GM18520 (cell line): Measurements from ENCODE around the gene SRPK2.
"Not testable (repeated sequence)": the region's sequence is repeated elsewhere in the genome, so short reads cannot be mapped to it uniquely, and the experiment has no call there.

ENCODE experiments used
- ATAC-seq: cut with Tn5 transposase; IDR thresholded peaks from one replicate; pipeline ENCODE4 v1.9.1; 2021; ENCODE audit not compliant: unreplicated experiment

SRPK2 gene

DNA sequence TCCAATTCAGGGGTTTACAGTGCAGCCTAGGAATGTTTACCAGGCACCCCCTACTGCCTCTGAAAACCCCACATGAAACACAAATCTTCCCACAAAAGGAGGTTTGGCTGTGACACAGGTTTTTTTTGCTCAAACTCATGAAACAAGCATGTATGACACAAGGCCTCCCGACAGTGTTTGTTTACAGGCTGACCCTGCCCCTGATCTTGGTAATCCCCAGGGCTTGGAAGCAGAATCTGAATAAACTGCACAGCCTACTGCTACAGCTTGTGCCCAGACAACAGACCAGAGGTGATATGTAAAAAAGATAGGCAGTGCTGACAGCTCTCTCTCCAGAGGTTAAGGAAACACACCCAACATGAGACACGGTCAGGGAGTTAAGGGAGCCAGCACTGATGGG is 190.5 kb downstream of the SRPK2 start:
- no peak for ATAC-seq

DNA sequence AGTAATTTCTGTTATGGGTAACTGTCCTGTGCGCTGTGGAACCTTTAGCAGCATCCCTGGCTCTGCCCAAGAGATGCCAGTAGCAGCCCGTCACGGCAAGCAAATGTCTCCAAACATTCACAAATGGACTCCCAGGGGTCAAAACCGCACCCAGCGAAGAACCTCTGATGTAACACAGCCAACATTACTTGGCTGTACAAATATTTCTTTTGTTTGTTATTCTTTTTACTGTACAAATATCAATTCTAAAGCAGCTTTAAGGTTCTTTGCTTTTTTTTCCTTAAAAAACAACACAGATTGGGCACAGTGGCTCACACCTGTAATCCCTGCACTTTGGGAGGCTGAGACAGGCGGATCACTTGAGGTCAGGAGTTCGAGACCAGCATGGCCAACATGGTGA is 192.2 kb downstream of the SRPK2 start:
- no peak for ATAC-seq

DNA sequence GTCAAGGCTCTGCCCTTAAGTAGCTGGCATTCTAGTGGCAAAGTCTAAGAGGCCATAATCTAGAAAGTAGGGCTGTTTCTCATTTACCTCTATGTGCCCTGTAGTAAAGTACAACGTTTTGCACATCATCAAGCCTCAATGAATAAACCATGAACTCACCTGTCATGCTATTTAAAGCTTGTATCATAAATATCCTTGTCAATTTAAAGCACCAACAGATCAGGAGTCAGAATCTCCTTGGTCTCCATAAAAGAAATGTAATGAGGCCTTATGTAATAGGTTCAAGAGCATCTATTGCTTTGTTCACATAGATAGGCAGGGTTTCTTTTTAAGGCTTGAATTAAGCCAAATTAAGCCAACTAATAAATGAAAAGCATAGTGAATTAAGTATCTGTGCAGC is 192.8 kb downstream of the SRPK2 start:
- ATAC-seq, result no peak

DNA sequence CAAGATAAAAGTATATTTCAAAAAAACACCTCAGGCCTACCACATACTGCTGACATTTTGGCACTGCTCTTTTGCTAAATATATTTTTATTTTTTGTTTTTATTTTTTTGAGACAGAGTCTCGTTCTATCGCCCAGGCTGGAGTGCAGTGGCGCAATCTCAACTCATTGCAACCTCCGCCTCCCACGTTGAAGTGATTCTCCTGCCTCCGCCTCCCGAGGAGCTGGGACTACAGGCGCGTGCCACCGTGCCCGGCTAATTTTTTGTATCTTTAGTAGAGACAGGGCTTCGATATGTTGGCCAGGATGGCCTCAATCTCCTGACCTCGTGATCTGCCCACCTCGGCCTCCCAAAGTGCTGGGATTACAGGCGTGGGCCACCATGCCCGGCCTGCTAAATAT is 193.8 kb downstream of the SRPK2 start:
- ATAC-seq, result not testable (repeated sequence)

DNA sequence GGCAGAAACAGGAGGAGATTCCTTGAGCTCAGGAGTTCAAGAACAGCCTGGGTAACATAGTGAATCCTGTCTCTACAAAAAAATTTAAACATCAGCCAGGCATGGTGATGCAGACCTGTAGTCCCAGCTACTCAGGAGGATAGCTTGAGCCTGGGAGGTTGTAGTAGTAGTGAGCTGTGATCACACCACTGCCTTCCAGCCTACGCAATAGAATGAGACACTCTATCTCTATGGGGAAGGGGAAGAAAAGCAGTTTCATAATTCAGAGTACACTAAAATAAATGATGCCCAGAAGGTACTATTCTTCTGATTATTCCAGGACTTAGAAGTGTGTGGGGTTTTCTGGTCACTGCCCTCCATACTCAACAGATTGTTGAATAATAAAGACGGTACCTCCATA is 197.4 kb downstream of the SRPK2 start:
- no peak for ATAC-seq

DNA sequence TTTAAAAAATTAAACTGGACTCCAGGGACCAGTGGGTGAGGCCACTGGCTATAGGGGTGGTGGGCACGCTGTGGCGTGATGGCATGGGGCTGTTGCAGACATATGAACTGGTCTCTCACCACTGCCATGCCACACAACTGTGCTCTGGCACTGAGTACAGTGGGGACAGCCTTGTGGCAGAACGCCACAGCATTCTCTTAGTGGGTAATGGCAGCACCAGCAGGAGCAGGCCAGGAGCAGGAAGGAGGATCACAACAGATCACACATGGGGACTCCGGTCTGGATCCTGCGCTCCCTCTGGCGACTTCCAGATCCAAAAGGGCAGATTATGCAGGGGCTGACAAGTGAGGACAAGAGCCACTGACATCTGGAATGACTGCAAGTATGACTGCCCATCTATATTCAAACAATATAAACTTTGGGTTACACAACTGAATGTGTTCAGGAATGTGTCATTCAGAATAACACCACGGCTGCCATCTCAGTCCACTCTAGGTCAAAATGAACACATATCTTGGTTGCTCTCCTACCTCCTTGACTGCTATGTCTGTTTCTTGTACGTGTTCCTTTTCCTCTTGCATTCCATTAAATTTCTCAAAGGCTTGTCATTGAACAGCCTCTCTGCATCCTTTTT is 198.7 kb downstream of the SRPK2 start:
- ATAC-seq, result no peak

DNA sequence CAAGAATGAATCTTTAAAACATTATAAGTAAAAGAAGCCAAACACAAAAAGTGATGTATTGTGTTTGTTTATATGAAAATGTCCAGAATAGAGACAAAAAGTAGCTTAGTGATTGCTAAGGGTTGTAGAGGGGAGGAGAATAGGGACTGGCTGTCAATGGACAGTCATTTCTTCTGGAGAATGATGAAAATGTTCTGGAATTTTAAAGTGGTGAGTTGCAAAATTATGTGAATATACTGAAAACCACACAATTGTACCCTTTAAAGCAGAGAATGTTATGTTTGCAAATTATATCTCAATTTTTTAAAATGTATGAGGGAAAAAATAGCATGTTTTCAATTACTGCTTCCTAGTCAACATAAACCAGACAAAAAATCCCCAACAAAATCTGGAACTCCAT is 200.5 kb downstream of the SRPK2 start:
- no peak for ATAC-seq

DNA sequence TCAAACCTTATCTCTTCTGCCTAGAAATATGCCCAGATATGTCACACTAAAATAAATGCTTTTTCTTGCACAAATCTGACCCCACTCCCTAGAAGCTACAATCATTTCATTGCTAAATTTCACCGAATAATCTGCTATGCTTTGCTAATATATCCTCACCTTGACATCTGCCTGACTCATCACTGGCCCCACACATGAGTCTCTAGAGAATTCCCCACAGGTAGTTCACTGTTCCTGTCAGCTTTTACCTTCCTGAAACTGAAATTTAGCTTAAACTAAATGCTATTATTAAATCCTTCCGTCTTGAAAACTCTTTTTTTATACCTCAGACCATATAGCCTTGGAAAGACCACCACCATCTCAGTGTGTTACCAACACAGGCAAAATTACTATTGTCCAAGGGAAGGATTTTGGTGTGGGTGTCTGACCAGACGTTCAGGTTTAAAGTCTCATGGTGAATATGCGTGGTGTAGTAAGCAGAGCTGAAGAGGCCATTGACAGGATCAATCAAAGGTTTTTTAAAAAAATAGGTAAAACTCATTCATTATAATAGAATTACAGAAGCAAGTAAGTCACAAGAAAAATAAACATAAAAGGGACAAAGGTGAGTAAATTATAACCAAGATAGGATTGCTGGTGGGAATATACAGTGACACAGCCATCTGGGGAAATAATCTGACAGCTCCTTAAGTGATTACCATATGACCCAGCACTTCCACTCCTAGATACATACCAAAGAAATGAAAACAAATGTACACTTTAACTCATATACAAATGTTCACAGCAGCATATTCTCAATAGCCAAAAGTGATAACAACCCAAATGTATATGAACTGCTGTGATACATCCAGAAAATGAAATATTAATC is 201.2 kb downstream of the SRPK2 start:
- ATAC-seq, result no peak

DNA sequence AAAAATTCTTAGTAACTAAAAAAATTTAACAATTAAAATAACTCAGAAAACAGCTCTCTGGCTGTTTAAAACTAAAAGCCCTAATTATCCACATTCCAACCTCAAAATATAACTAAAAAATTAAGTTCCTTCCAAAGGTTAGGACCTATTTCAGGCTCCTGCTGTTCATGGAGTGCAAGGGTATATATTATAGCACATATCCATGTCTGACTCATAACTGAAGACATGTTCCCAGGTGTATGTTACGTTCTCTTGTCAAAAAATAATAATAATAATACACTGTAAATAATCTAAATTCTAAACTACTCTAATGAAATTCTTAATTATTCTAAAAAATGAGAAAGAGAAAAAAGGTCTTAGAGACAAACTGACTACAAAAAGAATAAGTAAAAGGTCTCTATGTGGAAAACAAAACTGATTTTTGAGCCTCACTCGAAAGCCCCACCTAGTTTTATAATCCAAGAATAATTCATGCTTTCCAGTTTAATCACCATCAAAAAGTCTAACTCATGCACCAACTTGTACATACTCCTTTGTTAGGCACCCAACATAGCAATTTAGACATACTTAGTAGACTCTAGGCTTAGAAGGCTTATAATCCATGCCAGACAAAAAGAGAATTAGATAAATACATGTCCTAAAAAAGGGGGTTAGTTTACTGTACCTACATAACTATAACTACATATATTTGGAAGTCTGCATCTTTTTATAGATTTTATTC is 203.3 kb downstream of the SRPK2 start:
- no peak for ATAC-seq

DNA sequence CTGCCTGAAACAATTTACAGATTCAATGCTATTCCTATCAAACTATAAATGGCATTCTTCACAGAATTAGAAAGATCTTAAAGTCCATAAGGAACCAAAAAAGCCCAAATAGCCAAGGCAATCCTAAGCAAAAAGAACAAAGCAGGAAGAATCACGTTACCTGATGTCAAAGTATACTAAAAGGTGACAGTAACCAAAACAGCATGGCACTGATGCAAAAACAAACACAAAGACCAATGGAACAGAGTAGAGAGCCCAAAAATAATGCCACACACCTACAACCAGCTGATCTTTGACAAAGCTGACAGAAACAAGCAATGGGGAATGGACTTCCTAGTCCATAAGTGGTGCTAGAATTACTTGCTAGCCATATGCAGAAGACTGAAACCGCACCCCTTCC is 208.7 kb downstream of the SRPK2 start:
- no peak for ATAC-seq

DNA sequence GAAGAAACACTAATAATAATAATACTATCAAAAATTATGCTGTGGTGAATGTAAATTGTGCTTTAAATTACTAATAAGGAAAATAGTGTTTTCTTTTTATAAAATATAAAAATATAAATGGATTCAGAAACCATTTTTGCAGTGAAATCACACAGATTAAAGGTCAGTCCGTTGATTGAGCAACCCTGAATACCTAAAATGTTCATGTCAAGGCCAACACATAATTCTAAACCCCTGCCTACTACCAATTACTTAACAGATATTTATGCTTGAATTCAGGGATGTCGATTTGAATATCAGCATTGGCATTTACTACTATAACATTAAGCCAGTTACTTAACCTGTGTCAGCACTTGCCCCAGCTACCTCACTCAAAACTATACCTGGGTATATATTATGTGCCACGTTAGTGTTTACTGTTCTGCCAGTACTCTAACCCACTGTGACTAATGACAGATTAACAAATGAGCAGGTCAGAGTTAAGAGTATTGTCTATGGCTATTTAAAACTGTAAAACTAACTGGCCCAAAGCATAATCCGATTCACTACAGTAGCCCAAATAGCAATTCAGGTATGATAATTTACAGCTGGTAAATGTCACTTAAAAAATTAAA is 209.7 kb downstream of the SRPK2 start:
- no peak for ATAC-seq

DNA sequence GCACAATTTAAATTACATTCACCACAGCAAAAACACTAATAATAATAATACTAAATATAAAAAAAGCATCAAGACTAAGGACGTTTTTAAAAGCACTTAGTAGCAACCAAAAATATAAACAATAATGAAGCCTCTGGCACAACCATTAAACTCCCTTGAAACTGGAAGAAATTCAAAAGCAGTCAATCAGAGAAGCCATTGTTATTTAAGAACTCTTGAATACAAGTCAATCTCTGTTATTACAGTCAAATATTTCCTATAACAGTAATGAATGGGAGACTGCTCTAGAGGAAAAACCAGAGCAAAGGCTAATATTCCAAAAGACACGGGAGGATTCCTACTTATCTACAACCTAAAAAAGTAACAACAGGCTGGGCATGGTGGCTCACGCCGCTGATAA is 210.5 kb downstream of the SRPK2 start:
- no peak for ATAC-seq

DNA sequence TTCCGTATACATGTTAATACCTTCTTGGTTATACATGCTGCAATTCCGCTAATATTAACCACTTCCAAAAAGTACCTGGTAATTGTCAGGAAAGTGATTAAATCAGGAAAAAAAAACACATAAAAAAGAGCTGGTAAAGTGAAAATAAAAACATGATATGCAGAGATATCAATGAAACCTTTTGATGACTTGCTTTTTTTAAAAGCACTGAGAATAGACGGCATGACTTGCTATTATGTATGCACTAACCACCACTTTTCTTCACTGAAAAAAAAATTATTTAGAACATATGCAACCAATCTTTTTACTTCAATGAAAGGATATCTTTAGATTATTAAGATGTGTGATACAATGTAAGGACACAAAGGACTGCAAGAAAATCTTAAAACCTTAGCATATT is 211.7 kb downstream of the SRPK2 start:
- no peak for ATAC-seq

DNA sequence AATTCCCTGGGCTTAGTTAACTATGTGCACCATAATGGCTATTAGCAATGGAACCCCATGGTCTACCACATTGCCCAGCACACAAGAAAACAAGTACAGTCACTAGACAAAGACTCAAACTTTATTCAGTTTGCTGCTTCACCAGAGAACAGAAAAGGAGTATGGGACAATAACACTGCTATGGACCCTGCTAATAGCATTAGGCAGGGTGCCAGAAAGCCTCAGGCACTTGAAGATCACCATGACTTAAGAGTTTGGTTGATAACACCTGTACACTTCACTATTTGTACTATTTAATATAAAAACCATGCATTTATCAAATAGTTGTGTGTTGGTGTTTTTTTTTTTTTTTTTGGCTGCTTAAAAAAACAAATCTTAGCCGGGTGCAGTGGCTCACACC is 215.1 kb downstream of the SRPK2 start:
- ATAC-seq, result no peak

DNA sequence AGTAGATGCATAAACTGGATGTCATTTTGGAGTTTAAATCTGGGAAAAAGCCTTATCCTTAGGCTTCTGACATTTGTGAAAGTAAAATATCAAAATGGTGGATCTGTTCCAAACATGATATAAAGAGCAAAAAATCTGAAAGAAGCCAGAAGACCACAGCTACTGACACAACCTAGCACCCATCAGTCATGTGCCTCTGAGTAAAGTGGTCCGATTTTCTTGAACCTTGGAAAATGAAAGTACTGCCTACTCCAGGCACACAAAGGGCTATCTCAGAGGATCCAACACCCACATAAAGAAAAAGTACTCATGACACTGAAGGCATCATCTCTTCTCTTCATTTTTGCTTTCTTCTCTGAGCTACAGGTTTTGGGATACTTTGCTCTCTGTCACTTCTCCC is 224.0 kb downstream of the SRPK2 start:
- ATAC-seq, result no peak

DNA sequence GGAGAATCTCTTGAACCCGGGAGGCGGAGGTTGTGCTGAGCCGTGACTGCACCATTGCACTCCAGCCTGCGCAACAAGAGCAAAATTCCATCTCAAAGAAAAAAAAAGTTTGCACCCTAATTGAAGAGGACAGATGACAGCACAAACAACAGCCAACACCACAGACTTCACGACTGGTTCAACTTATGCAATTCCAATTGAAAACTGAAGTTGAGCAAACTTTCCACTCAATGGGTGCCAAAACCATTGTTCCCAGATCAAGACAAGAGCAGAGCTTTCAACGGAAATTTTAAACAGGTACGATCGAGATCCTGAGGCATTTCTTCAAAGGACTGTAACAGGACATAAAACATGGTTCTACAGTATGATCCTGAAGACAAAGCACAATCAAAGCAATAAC is 225.0 kb downstream of the SRPK2 start:
- no peak for ATAC-seq

DNA sequence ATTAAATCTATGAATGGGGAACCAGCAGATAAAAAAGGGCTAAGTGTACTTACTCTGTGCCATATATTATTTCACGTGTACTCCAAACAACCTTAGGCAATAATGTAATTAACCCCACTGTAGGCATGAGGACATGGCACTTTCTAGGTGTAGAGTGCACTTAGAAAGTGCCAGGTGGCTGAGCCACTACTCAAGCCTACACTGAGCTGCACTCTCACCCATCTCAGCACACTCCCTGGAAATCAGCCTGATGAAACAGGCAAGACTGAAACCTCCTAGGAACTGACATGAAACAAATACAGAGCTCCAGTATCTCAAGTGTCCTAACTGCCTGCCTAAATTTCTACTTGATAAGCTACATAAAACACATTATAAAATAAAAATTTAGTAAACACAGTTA is 227.4 kb downstream of the SRPK2 start:
- ATAC-seq, result no peak

DNA sequence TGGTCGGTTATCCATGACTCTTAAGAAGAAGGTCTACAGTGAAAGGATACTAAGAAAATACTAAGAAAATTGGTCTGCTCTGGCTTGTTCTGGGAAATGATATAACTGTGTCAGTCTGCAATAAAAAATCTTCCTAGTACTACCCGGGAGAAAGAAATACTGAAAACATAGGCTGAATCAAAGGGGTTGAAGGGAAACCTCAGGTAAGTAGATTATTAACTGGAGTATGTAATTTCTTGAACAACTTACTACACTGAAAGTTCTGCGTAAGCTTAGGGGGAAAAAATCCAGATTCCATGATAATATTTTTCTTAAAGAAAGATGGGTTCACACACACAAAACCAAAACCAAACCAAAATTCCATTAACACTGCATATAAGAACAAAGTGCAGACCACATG is 231.4 kb downstream of the SRPK2 start:
- ATAC-seq, result no peak

DNA sequence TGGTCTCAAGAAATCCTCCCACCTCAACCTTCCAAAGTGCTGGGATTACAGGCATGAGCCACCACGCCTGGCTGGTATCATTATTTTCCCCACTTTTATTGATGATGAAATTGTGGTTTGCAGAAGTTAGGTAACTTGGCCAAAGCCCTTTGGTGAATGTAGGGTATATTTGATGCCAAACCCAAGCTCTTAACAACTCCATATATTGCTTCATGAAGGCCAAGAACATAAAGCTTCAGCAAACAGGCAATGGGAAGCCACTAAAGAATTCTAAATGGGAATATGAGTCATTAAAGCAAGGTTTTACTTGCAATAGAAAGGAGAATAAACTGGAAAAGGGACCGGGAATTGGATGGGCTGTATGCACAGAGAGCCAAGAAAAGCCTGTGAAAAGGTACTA is 232.0 kb downstream of the SRPK2 start:
- ATAC-seq, result no peak

DNA sequence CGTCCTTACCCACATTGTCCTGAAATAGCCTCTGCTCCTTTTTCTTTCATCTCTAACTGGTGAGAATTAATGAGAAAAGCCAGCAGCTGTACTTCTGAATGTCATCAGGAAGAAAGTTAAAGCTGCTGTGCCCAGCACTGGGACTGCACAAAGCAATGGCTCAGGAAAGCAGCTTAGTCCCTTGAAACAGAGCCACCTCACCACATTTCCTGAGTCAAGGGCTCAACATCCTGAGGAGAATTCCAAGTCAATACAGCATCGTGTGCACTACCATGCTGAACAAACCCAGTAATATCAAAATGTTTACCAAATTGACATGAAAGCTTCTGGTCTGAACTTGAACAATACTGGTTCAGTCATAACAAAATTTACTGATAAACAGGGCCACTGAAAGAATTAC is 234.6 kb downstream of the SRPK2 start:
- no peak for ATAC-seq

DNA sequence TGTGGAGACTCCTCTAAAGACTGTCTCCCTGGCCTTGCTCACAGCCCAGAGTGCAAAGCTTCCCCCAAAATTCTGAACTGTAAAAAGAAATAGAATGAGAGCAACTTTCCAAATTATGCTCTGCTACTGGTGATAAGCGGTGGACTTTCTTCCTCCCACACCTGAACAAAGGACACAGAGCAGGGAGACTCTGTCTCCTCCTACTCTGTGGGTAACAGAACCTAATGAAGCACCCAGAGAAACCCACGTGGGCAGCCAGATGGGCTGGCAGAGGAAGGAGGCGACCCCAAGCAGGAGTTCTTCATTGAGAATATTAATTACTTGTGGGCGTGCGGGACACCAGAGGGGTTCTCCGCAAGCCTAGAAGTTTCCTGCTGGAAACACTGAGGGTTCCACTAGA is 235.2 kb downstream of the SRPK2 start:
- ATAC-seq, result no peak

DNA sequence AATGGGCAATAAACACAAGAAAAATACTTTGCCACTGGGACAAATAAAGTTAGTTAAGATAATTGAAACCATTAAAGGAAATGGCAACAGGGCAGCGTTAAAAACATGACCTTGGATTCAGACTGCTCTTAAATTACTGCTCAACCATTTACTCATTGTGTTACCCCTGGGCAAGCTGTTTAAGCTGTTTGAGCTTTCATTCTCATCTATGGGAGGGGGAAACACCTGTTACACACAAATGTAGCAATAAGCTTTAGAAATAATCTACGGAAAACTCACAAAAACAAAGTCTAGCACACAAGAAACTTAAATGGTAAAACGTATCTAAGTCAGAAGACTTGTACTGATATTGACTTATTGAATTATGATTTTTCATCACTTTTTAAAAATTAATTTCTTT is 237.6 kb downstream of the SRPK2 start:
- ATAC-seq, result no peak
